AG04450 (cell line): ENCODE measurements around the gene CDH4. TPM values are rescaled to one million over a fixed set of nuclear protein-coding genes. Genes with fewer than 3 reads are reported as not detected.

Experiments used
- CTCF ChIA-PET: fragments of 300-600, 350-600 bp; formaldehyde crosslinking; extraction: SDS; loops from one replicate; lab custom pipeline; 2022; ENCODE audit warnings: antibody characterized with exemption, inconsistent platforms; lab: Charles Lee
- POLR2A ChIA-PET: fragments of 350-600 bp; formaldehyde crosslinking; extraction: SDS; loops from one replicate; lab custom pipeline; 2021; ENCODE audit warnings: antibody characterized with exemption, inconsistent platforms; lab: Yijun Ruan, JAX
- DNase-seq: peaks from one replicate; pipeline ENCODE4 v3.0.0-alpha.2; 2011; ENCODE audit warnings: low read depth, low spot score
- H3K27ac ChIP-seq: one replicate; pipeline ENCODE4 v1.5.1; 2012; ENCODE audit warnings: low read depth, low read length, control low read depth
- H3K27me3 ChIP-seq: one replicate; pipeline ENCODE4 v1.6.0; 2012; ENCODE audit warnings: low read length; ENCODE audit not compliant: control insufficient read depth, insufficient read depth
- H3K4me3 ChIP-seq: 2 replicates; pipeline ENCODE4 v1.5.1; 2011; ENCODE audit warnings: mild to moderate bottlenecking, low read depth, low read length, control low read depth
- H3K9me3 ChIP-seq: 2 replicates; pipeline ENCODE4 v1.5.1; 2012; ENCODE audit warnings: low read length; ENCODE audit not compliant: control insufficient read depth, insufficient read depth
- polyA plus RNA-seq: library from polyadenylated mRNA; depleted of rRNA; stranded (reverse); fragments of >200 nt; gene quantifications from 2 replicates; pipeline ENCODE4 v1.2.3, GENCODE V29; 2011
- TF ChIP-seq, protein P1 (sequence below): IDR thresholded peaks from 2 replicates; pipeline ENCODE4 v1.5.1; 2011; ENCODE audit warnings: low read depth, low read length, control low read depth, inconsistent platforms

CDH4 gene
- polyA plus RNA-seq, 1 experiment, result 1.6 TPM

DNA sequence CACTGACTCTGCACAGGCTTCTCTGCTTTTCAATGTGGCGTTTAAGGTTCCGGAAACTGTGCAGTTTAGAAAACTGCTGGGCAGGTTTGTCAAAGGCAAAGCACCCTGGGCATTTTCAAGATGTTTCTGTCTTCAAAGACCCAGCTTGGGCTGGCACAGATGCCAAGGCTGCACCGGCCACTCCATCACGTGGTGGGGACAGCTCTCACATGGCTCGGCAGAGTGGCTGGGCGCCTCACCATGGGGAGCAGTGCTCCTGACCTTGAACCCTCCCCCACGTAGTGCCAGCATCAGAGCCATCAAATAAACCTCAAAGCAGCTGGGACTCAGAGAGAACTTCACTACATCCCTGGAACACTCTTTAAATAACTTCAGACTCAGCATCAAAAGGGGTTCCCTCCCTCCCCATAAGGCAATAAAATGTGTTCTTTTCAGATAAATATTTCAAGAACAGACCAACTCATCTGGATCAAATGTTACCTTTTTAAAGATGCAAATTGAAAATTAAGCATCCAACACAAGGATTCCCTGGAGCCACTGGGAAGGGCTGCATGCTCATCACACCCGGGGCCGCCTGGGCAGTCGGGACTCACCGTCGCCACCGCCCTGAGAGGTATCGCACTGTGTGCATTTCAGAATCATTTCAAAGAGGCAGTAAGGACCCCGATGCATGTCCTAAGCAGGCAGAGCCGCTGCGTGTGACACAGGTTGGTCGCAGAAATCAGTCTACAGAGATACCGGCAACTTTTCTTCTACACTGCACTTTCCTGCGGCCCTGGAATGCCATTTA is 157.1 kb downstream of the CDH4 start:
- Histone ChIP-seq H3K9me3 (peaks cover 8% of the 10 kb centered on the region), H3K27ac (no peak overlapping the region), H3K27me3 (no peaks in the 10 kb centered on the region), H3K4me3 (no peak overlapping the region)
- TF ChIP-seq, protein P1, sequence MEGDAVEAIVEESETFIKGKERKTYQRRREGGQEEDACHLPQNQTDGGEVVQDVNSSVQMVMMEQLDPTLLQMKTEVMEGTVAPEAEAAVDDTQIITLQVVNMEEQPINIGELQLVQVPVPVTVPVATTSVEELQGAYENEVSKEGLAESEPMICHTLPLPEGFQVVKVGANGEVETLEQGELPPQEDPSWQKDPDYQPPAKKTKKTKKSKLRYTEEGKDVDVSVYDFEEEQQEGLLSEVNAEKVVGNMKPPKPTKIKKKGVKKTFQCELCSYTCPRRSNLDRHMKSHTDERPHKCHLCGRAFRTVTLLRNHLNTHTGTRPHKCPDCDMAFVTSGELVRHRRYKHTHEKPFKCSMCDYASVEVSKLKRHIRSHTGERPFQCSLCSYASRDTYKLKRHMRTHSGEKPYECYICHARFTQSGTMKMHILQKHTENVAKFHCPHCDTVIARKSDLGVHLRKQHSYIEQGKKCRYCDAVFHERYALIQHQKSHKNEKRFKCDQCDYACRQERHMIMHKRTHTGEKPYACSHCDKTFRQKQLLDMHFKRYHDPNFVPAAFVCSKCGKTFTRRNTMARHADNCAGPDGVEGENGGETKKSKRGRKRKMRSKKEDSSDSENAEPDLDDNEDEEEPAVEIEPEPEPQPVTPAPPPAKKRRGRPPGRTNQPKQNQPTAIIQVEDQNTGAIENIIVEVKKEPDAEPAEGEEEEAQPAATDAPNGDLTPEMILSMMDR, result no peak
- POLR2A ChIA-PET, result no interaction called here
- DNase-seq, result no peak
- CTCF ChIA-PET, result no interaction called here

DNA sequence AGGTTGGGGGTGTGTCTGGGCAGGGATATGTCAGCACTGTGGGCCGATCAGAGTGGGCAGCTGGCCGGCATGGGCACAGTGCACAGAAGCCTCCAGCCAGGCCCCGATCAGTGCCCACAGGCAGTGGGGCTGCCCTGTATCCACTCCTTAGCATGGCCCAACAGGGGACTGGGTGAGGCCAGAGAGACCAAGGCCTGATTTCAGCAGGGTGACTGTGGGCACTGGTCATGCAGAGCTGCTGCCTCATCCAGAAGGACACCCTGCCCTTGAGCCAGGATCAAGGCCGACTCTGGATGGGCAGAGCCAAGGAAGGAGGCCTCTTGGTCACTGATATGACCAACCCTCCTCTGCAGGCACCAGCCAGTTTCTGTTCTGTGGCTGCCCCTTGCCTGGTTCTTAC is 159.7 kb downstream of the CDH4 start:
- TF ChIP-seq, protein P1, result no peak
- ChIA-PET POLR2A (no interaction called here), CTCF (no interaction called here)
- Histone ChIP-seq H3K27ac (no peak overlapping the region), H3K27me3 (no peaks in the 10 kb centered on the region), H3K9me3 (peaks cover 8% of the 10 kb centered on the region), H3K4me3 (no peak overlapping the region)
- no peak for DNase-seq

DNA sequence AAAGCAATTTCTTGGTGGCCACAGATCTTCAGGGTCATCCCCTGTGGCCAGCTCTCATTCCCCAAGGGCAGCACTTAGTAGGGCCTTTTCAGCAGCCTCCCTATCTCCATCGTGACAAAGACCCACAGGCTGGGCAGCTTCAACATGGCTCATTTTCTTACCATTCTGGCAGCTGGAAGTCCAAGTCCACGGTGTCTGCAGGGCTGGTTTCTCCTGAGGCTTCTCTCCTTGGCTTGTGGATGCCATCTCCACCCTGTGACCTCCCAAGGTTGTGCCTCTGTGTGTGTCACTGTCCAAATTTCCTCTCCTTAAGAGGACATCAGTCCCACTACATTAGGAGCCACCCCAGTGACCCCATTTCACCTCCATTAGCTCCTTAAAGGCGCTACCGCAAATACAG is 161.7 kb downstream of the CDH4 start:
- Histone ChIP-seq H3K9me3 (peaks cover 8% of the 10 kb centered on the region), H3K27ac (no peak overlapping the region), H3K27me3 (no peaks in the 10 kb centered on the region), H3K4me3 (no peak overlapping the region)
- CTCF ChIA-PET, result no interaction called here
- no peak for DNase-seq
- TF ChIP-seq, protein P1, result no peak
- POLR2A ChIA-PET, result no interaction called here

DNA sequence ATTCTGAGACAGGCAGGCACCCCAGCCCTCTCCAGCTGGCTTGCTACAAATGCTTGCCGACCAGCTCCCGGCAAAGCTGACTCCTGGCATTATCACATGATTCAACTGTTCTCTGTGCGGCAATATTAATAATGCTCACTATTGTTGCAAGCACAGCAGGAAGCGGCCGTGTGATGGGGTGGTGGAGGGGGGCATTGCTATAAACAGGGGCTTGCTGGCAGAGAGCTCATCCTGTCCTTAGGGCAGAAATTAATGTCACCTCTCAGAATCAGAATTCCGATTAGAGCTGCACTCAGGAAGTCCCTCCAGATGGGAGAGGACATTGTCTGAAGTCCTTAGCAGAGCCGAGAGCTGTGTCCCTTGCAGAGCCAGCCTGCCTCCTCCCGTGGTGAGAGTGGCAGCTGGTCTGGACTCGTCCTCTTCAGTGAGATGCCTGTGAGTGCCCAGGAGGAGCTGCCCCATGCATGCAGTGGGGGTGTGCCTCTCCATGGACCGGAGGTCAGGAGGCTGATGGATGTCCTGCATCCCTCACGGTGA is 162.5 kb downstream of the CDH4 start:
- H3K4me3 ChIP-seq, result no peak overlapping the region
- ChIA-PET CTCF (no interaction called here), POLR2A (no interaction called here)
- H3K9me3 ChIP-seq, result peaks cover 8% of the 10 kb centered on the region
- H3K27me3 ChIP-seq, result no peaks in the 10 kb centered on the region
- no peak overlapping the region for H3K27ac ChIP-seq
- TF ChIP-seq, protein P1, result no peak
- DNase-seq, result no peak

DNA sequence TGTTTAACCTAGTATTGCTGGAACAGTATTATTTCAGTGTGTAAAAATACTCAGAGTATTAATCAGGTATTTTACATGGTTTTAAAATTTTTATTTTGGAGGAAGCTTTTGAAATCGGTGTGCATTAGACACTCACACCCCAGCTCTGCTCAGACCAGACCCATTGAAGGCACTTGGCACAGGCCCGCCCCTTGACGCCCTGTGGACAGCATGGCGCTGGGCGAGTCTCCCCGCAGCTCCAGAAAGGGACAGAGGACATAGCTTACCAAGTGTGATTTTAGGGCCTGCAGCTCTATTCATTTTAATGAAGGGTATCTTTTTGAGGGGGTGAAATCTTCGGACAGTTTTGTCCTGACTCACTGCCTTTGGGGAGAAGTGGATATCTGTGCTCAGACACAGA is 164.5 kb downstream of the CDH4 start:
- no peaks in the 10 kb centered on the region for H3K27me3 ChIP-seq
- TF ChIP-seq, protein P1, result no peak
- peaks cover 18% of the 10 kb centered on the region for H3K9me3 ChIP-seq
- ChIA-PET POLR2A (no interaction called here), CTCF (no interaction called here)
- DNase-seq, result no peak
- no peak overlapping the region for H3K27ac ChIP-seq
- H3K4me3 ChIP-seq, result no peak overlapping the region
